H1 (cell line): ENCODE data around the gene GPALPP1. TPM values are rescaled to one million over a fixed set of nuclear protein-coding genes. Genes with fewer than 3 reads are reported as not detected.

Experiments used
- BRCA1 ChIP-seq: IDR thresholded peaks from 2 replicates; pipeline ENCODE4 v1.6.1; 2012; ENCODE audit warnings: low read depth, low read length, improper control_type of control experiment
- CHD2 ChIP-seq: IDR thresholded peaks from 2 replicates; pipeline ENCODE4 v1.6.1; 2012; ENCODE audit warnings: low read length, improper control_type of control experiment
- EZH2 ChIP-seq: fragments of 200-600 bp; sonication (generic); IDR thresholded peaks from 2 replicates; pipeline ENCODE4 v1.7.1; 2012; ENCODE audit warnings: low read depth, mild to moderate bottlenecking, moderate library complexity, low read length, inconsistent platforms; ENCODE audit not compliant: severe bottlenecking
- GTF2F1 ChIP-seq: IDR thresholded peaks from 2 replicates; pipeline ENCODE4 v1.6.1; 2012; ENCODE audit warnings: low read depth, low read length, improper control_type of control experiment, borderline replicate concordance
- HDAC6 ChIP-seq: IDR thresholded peaks from one replicate; pipeline ENCODE4 v1.7.1; 2012; ENCODE audit warnings: low read depth, mild to moderate bottlenecking, inconsistent platforms, low read length, moderate library complexity
- RNF2 ChIP-seq: fragments of 200-900, 300-1000 bp; sonication (generic); IDR thresholded peaks from 2 replicates; pipeline ENCODE4 v1.7.1; 2016; ENCODE audit warnings: borderline replicate concordance, low read depth, mild to moderate bottlenecking, antibody characterized with exemption, low read length; ENCODE audit not compliant: poor library complexity, severe bottlenecking; ENCODE audit errors: missing control alignments
- SIRT6 ChIP-seq: IDR thresholded peaks from one replicate; pipeline ENCODE4 v1.7.1; 2012; ENCODE audit warnings: low read length, inconsistent platforms
- SP2 ChIP-seq: IDR thresholded peaks from 2 replicates; pipeline ENCODE4 v1.6.1; 2012; ENCODE audit warnings: mild to moderate bottlenecking, low read length, inconsistent platforms
- USF2 ChIP-seq: IDR thresholded peaks from 2 replicates; pipeline ENCODE4 v1.6.1; 2011; ENCODE audit warnings: low read length, improper control_type of control experiment
- polyA plus RNA-seq, 7 experiments: library from polyadenylated mRNA; depleted of rRNA in 3 of 7; stranded (reverse) in 5 of 7; unstranded in 2 of 7; fragments of >200 nt in 5 of 7; fragments of 200-250 nt in 2 of 7; gene quantifications; 1 replicate in 5 of 7; 2 replicates in 1 of 7; 4 replicates in 1 of 7; pipeline versions ENCODE4 v1.2.1 to v1.2.3, GENCODE V29; 2011 to 2013; ENCODE audit warnings: missing spikeins in 2 of 7, mixed read lengths in 2 of 7
- total RNA-seq: library from RNA; stranded (reverse); fragmentation: NEBNext Ultra II Directional; extraction: Animal tissue kit (Norgen Biotek cat#: 25700); gene quantifications from 2 replicates; pipeline ENCODE4 v1.2.1, GENCODE V29; 2021

Gene GPALPP1
- total and polyA plus RNA-seq, 2 of the 8 experiments (the other 6 are each of a cell fraction or from before 2014, with no cell fraction given), result 8.5 to 26.1 TPM

- TF ChIP-seq RNF2, result no peak
- no peak for TF ChIP-seq GTF2F1
- no peak for TF ChIP-seq BRCA1
- no peak for TF ChIP-seq CHD2
- no peak for TF ChIP-seq EZH2
- TF ChIP-seq HDAC6, result no peak
- no peak for TF ChIP-seq SP2
- TF ChIP-seq SIRT6, result no peak
- TF ChIP-seq USF2, result no peak
Observed at GRCh38 chr13:45068036-45069001, 79.0 kb downstream of the GPALPP1 start (continued).
